HG03135 (cell line): ENCODE results near the gene KRT6A.
"Not testable (repeated sequence)": the region's sequence is repeated elsewhere in the genome, so short reads cannot be mapped to it uniquely, and the experiment has no call there.

Source experiments
- ATAC-seq: cut with Tn5 transposase; IDR thresholded peaks from one replicate; pipeline ENCODE4 v1.9.1; 2021; ENCODE audit warnings: mild to moderate bottlenecking, moderate library complexity; ENCODE audit not compliant: unreplicated experiment

The KRT6A gene

GRCh38 chr12:52473768-52474167, 19.3 kb downstream of the KRT6A start, which contains the start of gene KRT6C:
Gene KRT6C (minus strand): TSS chr12:52473805. CDS start chr12:52473737, 68 bp downstream.
- no peak for ATAC-seq

DNA sequence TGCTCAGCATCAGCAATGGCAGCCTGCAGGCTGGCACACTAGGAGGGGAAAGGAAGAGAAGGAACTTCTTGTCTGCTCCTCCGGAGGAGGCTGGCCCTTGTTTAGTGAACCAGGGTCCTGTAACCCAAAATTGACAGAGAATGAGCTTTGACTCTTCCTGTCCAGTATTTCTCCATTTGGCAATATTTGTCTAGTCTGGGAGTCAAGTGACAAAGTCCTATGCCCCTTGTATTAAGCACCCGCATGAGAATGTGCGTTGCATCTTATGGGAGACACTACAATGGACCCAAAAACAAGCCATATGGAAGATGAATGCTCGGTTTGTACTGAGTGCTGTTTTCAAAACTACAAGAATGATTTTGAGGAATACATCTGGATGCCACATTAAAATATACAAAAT, 23.2 kb downstream of the KRT6A start:
- ATAC-seq, result no peak

DNA sequence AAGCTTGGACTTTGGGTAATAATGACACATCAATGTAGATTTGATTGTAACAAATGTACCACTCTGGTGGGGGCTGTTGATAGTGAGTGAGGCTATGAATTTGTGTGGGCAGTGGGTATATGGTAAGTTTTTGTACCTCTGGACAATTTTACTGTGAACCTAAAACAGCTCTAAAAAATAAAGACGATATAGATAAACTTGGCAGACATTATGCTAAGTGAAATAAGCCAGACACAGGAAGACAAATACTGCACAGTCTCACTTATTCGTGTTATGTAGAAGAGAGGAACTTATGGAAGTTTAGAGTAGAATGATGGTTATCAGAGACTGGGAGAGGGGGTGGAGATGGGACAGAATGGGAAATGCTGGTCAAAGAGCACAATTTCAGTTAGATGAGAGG, 28.2 kb downstream of the KRT6A start:
- ATAC-seq, result no peak

DNA sequence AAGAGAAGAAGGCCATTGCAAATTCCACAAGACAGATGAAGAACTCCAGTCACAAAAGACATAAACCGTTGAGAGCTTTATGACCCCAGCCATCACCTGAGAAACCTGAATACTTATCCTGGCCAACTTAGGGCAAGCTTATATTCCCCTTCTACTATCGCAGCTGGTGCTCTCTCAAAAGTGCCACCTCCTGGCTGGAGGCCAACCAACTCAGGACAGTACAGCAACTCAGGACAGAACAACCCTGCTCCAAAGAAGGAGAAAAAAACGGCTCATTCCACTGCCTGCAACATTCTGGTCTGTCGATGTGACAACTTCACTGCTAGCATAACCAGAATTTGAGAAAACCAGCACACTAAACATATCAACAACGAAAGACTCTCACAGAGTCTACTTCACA, 31.4 kb downstream of the KRT6A start:
- ATAC-seq, result no peak

GRCh38 chr12:52458861-52459260, 34.2 kb downstream of the KRT6A start:
- ATAC-seq, result no peak

DNA sequence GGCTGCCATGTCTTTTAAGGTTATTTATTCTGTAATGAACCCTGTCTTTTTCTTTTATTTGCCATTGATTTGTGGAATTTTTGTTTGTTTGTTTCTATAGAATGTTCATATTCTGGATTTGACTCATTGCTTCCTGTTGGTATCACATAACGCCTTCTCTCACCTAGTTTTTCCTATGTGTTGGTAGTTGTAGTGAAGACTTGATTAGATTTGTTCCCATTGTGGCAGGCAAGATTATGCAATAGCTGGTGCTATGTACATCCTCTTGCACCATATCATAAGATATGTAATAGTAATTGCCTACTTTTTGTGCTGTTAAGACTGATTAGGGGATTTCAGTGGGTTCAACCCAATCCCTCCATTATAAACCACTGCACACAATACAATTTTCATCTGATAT, 37.2 kb downstream of the KRT6A start:
- ATAC-seq, result no peak

DNA sequence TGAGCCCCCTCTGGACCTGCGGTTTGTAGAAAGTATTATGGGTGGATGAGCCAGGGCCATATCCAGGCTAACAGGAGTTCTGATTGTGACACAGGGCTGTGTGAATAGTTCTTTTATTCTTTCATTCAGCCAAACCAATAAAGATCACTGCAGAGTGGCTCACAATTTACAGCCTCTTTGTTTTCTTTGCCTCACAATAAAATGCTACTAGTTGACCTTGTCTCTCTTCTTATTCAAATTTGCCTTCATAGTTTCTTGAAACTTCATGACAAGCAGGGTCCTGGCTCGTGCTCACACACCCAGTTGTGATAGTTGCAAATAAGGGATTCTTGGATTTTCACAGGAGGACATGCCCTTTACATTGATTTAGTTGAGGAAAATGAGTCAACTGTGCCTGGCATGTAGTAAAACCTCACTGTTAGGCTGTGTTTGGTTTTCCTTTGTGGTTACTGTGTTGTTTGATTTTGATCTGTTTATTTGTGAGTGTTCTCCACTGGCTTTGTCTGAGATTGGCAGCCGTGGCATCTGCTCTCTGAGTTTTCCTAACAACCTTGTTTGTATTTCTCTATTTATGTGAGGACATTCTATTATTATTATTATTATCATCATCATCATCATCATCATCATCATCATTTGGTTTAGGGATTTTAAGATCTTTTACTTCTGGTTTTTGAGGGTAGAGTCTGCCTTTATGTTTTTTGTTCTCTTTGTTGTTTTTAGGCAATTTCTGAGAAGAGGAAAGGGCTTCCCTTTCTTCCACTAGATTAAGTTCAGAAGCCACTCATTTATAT, 38.5 kb downstream of the KRT6A start:
- ATAC-seq, result no peak

- ATAC-seq, result no peak
Observed at GRCh38 chr12:52452101-52452500, 41.0 kb downstream of the KRT6A start, which contains the start of gene KRT6B. Gene KRT6B (minus strand): TSS chr12:52452146. CDS start chr12:52452078, 68 bp downstream.

DNA sequence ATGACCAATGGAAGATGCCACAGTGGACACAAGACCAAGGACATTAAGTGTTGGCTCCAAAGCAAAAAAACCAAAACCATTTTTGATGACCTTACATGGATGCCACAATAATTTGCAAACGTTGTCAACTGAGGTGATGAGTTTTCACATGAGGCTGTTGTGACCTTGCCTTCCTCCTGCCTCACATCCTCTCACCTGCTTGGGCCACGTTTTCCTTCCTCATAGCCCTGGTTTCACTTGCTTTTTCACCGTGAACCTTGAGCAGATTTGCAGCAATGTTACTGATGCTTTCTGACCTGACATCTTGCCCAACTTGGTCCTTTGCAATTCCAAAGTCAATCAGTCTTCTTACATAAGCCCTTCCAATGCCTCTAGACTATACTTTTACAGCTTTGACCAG, 44.8 kb downstream of the KRT6A start:
- no peak for ATAC-seq

- ATAC-seq, result not testable (repeated sequence)
Observed at GRCh38 chr12:52447196-52447595, 45.9 kb downstream of the KRT6A start.

GRCh38 chr12:52446367-52447045, 46.6 kb downstream of the KRT6A start:
- no peak for ATAC-seq

DNA sequence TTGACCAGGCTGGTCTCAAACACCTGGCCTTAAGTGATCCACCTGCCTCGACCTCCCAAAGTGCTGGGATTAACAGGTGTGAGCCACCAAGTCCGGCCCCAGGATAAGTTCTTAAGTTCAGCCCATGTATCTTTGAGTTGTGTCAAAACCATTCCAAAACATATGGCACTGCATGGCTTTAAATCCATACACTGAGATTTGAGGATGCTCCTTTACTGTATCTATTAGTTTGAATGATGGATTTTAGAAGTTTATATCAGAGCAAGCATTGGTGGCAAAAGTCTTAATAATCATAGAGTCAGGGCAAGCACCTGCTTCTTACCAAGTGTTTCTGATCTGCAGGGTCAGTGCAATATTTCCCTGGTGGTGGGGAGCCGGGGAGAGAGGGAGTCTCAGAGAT, 47.2 kb downstream of the KRT6A start:
- no peak for ATAC-seq

GRCh38 chr12:52444647-52445595, 48.1 kb downstream of the KRT6A start:
- no peak for ATAC-seq

GRCh38 chr12:52443966-52444365, 49.1 kb downstream of the KRT6A start:
- ATAC-seq, result no peak

GRCh38 chr12:52442600-52443061, 50.4 kb downstream of the KRT6A start:
- no peak for ATAC-seq

- no peak for ATAC-seq
Observed at GRCh38 chr12:52441320-52441911, 51.6 kb downstream of the KRT6A start.

GRCh38 chr12:52440821-52441319, 52.2 kb downstream of the KRT6A start:
- ATAC-seq, result no peak

GRCh38 chr12:52439845-52440244, 53.2 kb downstream of the KRT6A start:
- ATAC-seq, result no peak

- no peak for ATAC-seq
Observed at GRCh38 chr12:52439420-52439819, 53.6 kb downstream of the KRT6A start.
